Stimulated activated CD4-positive, alpha-beta T cell treated with anti-CD3 and anti-CD28 coated beads, Interleukin-15, amount 100 ng/mL, for 48 hours (primary cell): ENCODE measurements around the gene GXYLT2.
A peak's percentile ranks its signal among the peaks of the same experiment; 100 is the strongest.
"Not testable (repeated sequence)": the region's sequence is repeated elsewhere in the genome, so short reads cannot be mapped to it uniquely, and the experiment has no call there.

Source experiments
- DNase-seq, 2 donors: peaks; one replicate each; pipeline ENCODE4 v3.0.0-alpha.2; 2020; ENCODE audit warnings: low read depth in 2 of 2

GXYLT2 gene

DNA sequence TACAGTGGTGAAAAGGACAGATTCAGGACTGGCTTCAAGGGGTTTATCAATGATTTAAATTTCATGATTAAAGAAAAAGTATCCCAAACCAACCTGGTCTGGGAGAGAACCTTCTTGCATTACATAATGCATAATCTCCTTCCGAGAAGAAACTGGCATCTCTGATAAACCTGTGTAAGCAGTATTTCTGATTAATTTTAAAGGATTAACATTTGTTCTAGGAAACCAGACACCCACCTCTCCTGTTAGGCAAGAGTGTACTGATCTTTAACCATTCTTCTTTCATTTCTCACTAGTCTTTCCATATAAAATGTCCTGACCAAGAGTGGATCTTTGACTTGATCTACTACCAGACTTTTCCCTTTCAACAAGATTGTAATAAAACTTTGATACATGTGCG lies 85.9 kb downstream of the GXYLT2 start:
- DNase-seq: no peak

DNA sequence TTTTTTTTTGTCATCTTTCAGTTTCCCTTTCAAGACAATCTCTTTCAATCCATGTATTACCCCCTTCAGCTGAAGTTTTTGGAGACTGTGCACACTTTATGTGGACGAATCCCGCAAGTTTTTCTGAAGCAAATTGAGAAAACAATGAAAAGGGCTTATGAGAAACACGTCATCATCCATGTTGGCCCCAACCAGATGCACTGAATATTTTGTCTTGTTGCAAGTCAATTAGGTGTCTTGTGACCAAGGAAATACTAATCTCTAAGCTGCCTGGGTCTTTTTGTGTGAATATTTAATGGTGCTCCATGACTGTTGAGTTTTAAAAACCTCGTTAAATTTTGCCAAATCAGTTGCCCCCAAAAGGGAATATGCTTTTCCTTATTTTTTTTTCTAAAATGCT lies 87.1 kb downstream of the GXYLT2 start:
- no peak for DNase-seq

DNA sequence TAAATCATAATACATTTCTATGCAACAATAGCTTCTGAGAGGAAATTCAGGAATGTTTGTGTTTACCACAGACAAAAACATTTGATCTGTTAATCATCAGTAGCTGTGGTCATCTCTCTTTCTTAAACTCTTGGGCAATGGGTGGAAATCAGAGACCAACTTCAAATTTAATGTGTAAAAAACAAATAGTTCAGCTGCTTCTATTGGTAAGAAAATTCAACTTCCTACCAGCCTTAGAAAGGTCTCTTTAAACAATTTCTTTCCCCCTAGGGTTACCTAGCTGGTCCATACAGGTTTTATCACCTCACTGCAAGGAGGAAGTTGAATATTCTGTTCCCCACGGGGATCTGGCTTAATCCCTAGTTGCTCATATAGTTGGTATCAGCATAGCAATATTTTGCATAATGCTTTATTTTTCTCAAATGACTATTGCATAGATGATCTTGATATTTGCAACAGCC lies 88.5 kb downstream of the GXYLT2 start:
- DNase-seq: no peak

DNA sequence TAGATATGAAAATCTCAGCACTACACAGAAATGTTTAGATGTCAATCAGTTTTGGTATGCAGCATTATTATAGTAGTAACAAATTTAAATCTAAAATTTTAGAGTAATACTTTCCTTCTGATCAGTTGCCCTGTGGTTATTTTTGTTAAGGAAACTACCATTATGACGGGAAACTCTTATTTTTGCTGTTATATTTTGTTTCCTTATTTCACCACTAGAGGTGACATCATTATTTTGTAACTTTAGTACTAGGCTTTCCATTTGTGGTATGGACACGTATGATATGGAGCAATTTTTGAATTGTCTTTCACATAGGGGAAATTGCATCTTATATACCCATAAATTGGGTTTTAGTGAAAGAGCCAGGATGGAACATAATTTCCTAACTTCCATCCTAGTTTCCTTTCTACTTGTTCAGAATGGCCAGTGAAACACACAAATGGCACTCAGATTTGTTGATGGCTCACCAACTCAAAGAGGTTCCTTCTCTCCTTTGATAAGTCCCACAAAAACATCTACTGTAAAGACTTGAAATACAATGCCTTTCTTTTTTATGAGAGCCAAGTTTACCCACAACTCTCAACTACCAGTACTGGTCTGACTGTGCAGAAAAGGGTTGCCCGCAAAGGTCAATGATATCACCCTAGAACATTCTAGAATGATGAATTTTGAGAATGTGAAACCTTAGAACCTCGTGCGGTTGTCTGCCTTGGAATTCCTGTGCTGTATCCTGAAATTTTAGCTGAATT lies 89.4 kb downstream of the GXYLT2 start:
- no peak for DNase-seq

GRCh38 chr3:72982609-72983366 lies 94.9 kb downstream of the GXYLT2 start:
- DNase-seq: no peak

DNA sequence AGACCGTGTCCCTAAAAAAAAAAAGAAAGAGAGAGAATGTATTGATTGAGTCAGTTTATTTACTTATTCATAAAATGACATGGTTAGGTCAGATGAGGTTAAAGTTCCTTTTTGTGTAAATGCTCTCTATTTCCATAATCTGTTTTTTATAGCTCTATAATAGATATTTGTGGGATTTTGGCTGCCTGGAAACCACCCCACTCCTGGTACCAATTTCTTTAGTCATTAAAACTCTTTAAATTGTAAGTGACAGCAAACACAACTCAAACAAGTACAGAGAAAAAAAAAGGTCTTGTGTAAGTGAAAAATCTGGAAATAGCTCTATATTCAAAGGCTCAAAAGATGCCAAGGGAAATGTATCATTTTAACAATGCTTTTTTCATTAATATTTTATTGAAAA lies 97.7 kb downstream of the GXYLT2 start:
- DNase-seq: no peak

DNA sequence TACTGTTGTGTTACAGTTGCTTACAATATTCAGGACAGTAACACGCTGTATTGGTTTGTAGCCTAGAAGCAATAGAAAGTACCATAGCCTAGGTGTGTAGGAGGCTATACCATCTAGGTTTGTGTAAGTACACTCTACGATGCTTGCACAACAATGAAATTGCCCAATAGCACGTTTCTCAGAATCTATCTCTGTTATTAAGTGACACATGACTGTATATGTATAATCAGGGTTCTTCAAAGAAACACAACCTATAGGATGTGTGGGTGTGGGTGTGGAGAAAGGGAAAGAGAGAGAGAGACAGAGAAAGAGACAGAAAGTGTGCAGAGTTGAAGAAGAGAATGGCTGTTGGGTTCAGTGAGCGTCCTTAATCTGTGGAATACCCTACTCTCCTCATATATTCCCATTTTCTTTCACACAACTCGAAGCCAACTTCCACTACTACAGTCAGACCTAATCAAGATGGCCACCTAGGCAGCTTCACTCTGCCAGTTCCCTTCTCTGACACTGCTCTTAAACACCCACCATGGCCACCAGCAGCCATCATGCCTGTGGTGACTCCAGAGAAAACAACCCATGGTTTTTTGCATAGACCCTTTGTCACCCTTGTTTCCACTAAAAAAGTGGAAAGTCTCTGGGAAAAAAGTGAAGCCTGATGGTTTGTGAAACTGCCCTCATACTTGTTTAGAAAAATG lies 103.0 kb downstream of the GXYLT2 start:
- no peak for DNase-seq

- DNase-seq: no peak
These were observed 103.7 kb downstream of the GXYLT2 start for GRCh38 chr3:72991522-72991921.

DNA sequence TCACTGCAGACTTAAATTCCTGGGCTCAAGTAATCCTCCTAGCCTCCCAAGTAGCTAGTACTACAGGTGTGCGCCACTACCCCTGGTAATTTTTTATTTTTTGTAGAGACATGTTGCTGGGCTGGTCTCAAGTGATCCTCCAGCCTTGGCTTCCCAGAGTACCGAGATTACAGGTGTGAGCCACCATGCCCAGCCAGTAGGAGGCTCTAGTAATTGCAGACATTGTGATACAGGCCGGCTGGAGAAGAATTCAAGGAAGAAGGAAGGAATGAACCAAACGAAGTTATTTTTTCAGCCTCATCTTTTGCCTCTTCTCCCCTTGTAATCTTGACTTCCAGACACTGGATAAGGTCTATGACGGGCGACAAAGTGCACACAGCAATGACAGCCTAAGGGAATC lies 105.5 kb downstream of the GXYLT2 start:
- DNase-seq: no peak

DNA sequence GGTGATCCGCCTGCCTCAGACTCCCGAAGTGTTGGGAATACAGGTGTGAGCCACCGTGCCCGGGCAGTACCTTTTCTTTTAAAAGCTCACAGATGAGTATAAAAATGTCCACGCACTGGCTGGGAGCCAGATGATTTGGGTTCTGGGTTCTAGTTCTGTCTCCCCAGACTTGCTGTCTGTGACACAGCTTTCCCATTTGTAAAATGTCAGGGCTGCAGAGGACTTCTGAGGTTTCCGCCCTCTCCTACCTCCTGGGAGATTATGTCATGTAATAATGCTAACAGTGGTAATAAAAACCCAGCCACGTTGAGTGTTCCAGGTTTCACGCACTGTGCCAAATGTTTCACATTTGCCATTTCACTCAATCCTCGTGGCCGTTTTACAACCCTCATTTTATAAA lies 107.5 kb downstream of the GXYLT2 start:
- DNase-seq: no peak

GRCh38 chr3:72996121-72996472 lies 108.3 kb downstream of the GXYLT2 start:
- no peak for DNase-seq

GRCh38 chr3:72996473-72997333 lies 108.9 kb downstream of the GXYLT2 start, which contains the start of gene PPP4R2:
TSS of gene PPP4R2 (plus strand) at chr3:72996811. CDS start at chr3:72997038, 227 bp downstream.
- DNase-seq: peak; percentile 82 to 89

- peak; percentile 19 to 36 for DNase-seq
These were observed 109.6 kb downstream of the GXYLT2 start for GRCh38 chr3:72997421-72997961.

GRCh38 chr3:72998466-72998865 lies 110.6 kb downstream of the GXYLT2 start:
- DNase-seq: no peak

- no peak for DNase-seq
These were observed 112.1 kb downstream of the GXYLT2 start for GRCh38 chr3:72999951-73000350.

DNA sequence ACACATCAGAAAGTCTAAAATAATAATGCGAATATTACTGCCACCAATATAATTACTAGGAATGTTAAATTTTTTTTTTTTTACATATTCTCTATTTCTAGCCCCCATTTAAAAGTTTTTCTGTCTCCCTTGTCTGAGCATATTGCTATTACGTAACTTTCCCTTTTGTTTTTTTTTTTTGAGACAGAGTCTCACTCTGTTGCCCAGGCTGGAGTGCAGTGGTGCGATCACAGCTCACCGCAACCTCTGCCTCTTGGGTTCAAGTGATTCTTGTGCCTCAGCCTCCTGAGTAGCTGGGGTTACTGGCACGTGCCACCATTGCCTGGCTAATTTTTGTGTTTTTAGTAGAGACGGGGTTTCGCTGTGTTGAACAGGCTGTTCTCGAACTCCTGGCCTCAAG lies 115.2 kb downstream of the GXYLT2 start:
- DNase-seq: not testable (repeated sequence)

- no peak for DNase-seq
These were observed 116.5 kb downstream of the GXYLT2 start for GRCh38 chr3:73004316-73004715.

DNA sequence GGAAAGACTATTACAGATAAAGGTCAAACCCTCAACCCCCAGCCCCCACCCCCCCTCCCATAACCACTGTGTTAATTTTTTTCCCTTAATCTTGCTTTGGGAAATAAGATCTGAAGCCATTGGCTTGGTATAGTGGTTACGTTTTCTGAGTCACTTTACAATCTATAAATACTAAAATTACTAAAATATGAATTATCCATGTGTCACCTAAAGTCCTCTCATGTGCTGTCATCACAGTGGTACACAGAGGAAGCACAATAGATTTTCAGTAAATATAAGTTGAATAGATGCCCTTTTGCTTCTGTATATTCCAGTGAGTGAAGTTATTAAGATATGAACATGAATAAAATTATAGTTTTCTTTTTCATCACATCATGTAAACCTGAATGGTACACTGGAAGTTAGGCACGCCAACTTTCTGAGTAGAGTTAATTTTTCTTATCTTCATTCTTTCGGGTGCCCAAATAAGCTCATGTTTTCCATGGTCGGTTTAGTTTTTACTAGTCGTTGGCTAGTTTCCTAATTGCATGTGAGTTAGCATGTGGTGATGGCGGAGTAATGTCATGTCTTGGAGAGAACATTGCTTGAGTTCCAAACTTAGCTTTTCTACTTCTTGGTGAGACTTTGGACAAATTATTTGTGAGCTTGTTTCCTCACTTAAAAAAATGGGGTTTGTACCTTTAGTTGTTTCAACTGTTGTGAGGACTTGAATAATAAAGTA lies 120.3 kb downstream of the GXYLT2 start:
- DNase-seq: no peak

DNA sequence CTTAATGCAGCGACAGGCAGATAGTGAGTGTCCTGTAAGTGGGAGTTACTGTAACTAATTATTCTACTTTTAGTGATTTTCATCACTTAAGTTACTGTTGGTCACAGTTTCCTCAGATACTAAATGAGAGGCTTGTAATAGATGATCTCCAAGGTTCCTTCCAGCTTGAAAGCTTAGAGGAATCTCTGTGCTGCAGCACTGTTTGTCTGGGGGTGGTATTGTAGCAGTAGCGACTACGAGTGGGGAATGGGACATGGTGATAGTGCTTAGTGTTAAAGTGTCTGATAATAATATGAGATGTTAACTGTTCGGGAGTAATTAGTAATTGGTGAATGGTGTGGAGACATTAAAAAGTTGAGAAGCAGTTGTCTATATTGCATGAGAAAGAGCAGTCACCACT lies 121.2 kb downstream of the GXYLT2 start:
- no peak for DNase-seq

GRCh38 chr3:73009750-73010149 lies 121.9 kb downstream of the GXYLT2 start:
- no peak for DNase-seq

DNA sequence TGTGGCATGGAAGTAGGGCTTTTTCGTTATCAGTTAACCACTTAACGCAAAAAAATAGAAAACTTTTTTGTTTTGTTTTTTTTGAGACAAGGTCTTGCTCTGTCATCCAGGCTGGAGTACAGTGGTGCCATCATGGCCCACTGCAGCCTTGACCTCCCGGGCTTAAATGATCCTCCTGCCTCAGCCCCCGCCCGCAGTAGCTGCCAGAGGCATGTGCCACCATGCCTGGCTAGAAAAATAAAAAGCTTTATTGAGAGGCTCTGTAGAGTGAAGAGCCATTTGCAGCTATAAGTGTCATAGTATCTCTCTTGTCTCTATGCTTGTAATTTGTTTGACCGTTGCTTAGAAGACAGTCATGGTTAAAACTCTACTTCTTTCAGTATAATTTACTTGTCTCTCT lies 122.3 kb downstream of the GXYLT2 start:
- no peak for DNase-seq
